IPS-18a (cell line): Measurements from ENCODE around the gene AMPD3.

Experiments
- H3K27ac ChIP-seq: one replicate; pipeline ENCODE4 v1.5.1; 2013; ENCODE audit warnings: low read length
- H3K27me3 ChIP-seq: one replicate; pipeline ENCODE4 v1.6.1; 2013; ENCODE audit warnings: mild to moderate bottlenecking, low read length; ENCODE audit not compliant: control insufficient read depth, insufficient read depth
- H3K36me3 ChIP-seq: one replicate; pipeline ENCODE4 v1.6.1; 2013; ENCODE audit warnings: low read depth, low read length; ENCODE audit not compliant: control insufficient read depth
- H3K4me1 ChIP-seq: one replicate; pipeline ENCODE4 v1.6.1; 2013; ENCODE audit warnings: low read depth, low read length; ENCODE audit not compliant: control insufficient read depth
- H3K4me3 ChIP-seq: one replicate; pipeline ENCODE4 v1.5.1; 2013; ENCODE audit warnings: low read length
- H3K9ac ChIP-seq: one replicate; pipeline ENCODE4 v1.6.1; 2013; ENCODE audit warnings: mild to moderate bottlenecking, low read length, moderate library complexity
- H3K9me3 ChIP-seq: one replicate; pipeline ENCODE4 v1.6.1; 2013; ENCODE audit warnings: low read depth, low read length; ENCODE audit not compliant: control insufficient read depth

Gene AMPD3

GRCh38 chr11:10452211-10452767 lies 2.8 kb upstream of the AMPD3 start:
- Histone ChIP-seq H3K36me3 (no peaks in the 10 kb centered on the region), H3K4me1 (peaks cover 14% of the 10 kb centered on the region), H3K9ac (no peak overlapping the region), H3K27ac (no peak overlapping the region), H3K4me3 (no peak overlapping the region), H3K9me3 (no peaks in the 10 kb centered on the region), H3K27me3 (peaks cover 41% of the 10 kb centered on the region)

GRCh38 chr11:10453261-10453660 lies 1.8 kb upstream of the AMPD3 start:
- Histone ChIP-seq H3K4me1 (peaks cover 14% of the 10 kb centered on the region), H3K27ac (no peak overlapping the region), H3K27me3 (peaks cover 41% of the 10 kb centered on the region), H3K4me3 (no peak overlapping the region), H3K9ac (no peak overlapping the region), H3K9me3 (no peaks in the 10 kb centered on the region), H3K36me3 (no peaks in the 10 kb centered on the region)

- Histone ChIP-seq H3K36me3 (no peaks in the 10 kb centered on the region), H3K27ac (no peak overlapping the region), H3K4me3 (peak overlapping the region; percentile 30), H3K9ac (no peak overlapping the region), H3K27me3 (peaks cover 19% of the 10 kb centered on the region), H3K4me1 (peaks cover 21% of the 10 kb centered on the region), H3K9me3 (no peaks in the 10 kb centered on the region)
Observed at GRCh38 chr11:10455637-10456487, 798 bp downstream of the AMPD3 start.

GRCh38 chr11:10456519-10456918 lies 1.5 kb downstream of the AMPD3 start:
- peaks cover 21% of the 10 kb centered on the region for H3K4me1 ChIP-seq

GRCh38 chr11:10457901-10458300 lies 2.8 kb downstream of the AMPD3 start:
- H3K9ac ChIP-seq: no peak overlapping the region
- H3K36me3 ChIP-seq: no peaks in the 10 kb centered on the region
- H3K4me1 ChIP-seq: peaks cover 21% of the 10 kb centered on the region
- no peak overlapping the region for H3K27ac ChIP-seq
- H3K9me3 ChIP-seq: no peaks in the 10 kb centered on the region
- H3K4me3 ChIP-seq: no peak overlapping the region
- no peaks in the 10 kb centered on the region for H3K27me3 ChIP-seq

More at GRCh38 chr11:10456519-10456918, 1.5 kb downstream of the AMPD3 start:
- Histone ChIP-seq H3K27me3 (peaks cover 13% of the 10 kb centered on the region), H3K9ac (no peak overlapping the region), H3K27ac (no peak overlapping the region), H3K9me3 (no peaks in the 10 kb centered on the region), H3K4me3 (no peak overlapping the region), H3K36me3 (no peaks in the 10 kb centered on the region)

GRCh38 chr11:10459029-10459970 lies 4.2 kb downstream of the AMPD3 start:
- no peaks in the 10 kb centered on the region for H3K9me3 ChIP-seq
- no peak overlapping the region for H3K4me3 ChIP-seq
- H3K36me3 ChIP-seq: no peaks in the 10 kb centered on the region
- H3K4me1 ChIP-seq: peaks cover 21% of the 10 kb centered on the region
- H3K27me3 ChIP-seq: no peaks in the 10 kb centered on the region
- no peak overlapping the region for H3K27ac ChIP-seq
- H3K9ac ChIP-seq: no peak overlapping the region

- H3K9me3 ChIP-seq: no peaks in the 10 kb centered on the region
- no peaks in the 10 kb centered on the region for H3K27me3 ChIP-seq
- H3K27ac ChIP-seq: no peak overlapping the region
- no peak overlapping the region for H3K4me3 ChIP-seq
- peaks cover 15% of the 10 kb centered on the region for H3K4me1 ChIP-seq
- H3K9ac ChIP-seq: no peak overlapping the region
- no peaks in the 10 kb centered on the region for H3K36me3 ChIP-seq
Observed at GRCh38 chr11:10460611-10461275, 5.7 kb downstream of the AMPD3 start.

GRCh38 chr11:10461276-10461790 lies 6.3 kb downstream of the AMPD3 start:
- H3K36me3 ChIP-seq: no peaks in the 10 kb centered on the region
- H3K4me3 ChIP-seq: no peak overlapping the region
- peaks cover 9% of the 10 kb centered on the region for H3K4me1 ChIP-seq
- H3K9me3 ChIP-seq: no peaks in the 10 kb centered on the region
- no peak overlapping the region for H3K27ac ChIP-seq
- H3K9ac ChIP-seq: no peak overlapping the region
- H3K27me3 ChIP-seq: no peaks in the 10 kb centered on the region

GRCh38 chr11:10462746-10463300 lies 7.8 kb downstream of the AMPD3 start:
- peaks cover 7% of the 10 kb centered on the region for H3K4me1 ChIP-seq
- H3K4me3 ChIP-seq: no peak overlapping the region
- no peak overlapping the region for H3K27ac ChIP-seq
- no peaks in the 10 kb centered on the region for H3K36me3 ChIP-seq
- no peaks in the 10 kb centered on the region for H3K9me3 ChIP-seq
- no peaks in the 10 kb centered on the region for H3K27me3 ChIP-seq
- H3K9ac ChIP-seq: no peak overlapping the region

GRCh38 chr11:10473371-10473770 lies 18.3 kb downstream of the AMPD3 start:
- Histone ChIP-seq H3K9me3 (no peaks in the 10 kb centered on the region), H3K4me1 (no peaks in the 10 kb centered on the region), H3K36me3 (no peaks in the 10 kb centered on the region), H3K27ac (no peak overlapping the region), H3K27me3 (no peaks in the 10 kb centered on the region), H3K9ac (no peak overlapping the region), H3K4me3 (no peak overlapping the region)
